Kidney (tissue), 14 donors: ENCODE data around the gene C13orf46. TPM values are rescaled to one million over a fixed set of nuclear protein-coding genes. Genes with fewer than 3 reads are reported as not detected.

Source experiments
- DNase-seq, 5 donors: peaks; one replicate each; pipeline ENCODE4 v3.0.0-alpha.2; 2013 to 2020
- FAIRE-seq: peaks from 2 replicates; lab custom pipeline; 2012; peaks lifted over from hg19 to GRCh38; lab: Jason Lieb, UNC
- H3K27ac ChIP-seq, 2 donors: one replicate each; pipeline ENCODE4 v1.7.0; 2013; ENCODE audit warnings: low read depth in 2 of 2, low read length in 2 of 2, inconsistent platforms in 1 of 2
- H3K27me3 ChIP-seq: one replicate; pipeline ENCODE4 v1.7.1; 2013; ENCODE audit warnings: low read length, inconsistent platforms; ENCODE audit not compliant: control insufficient read depth, insufficient read depth
- H3K36me3 ChIP-seq, 3 donors: one replicate each; pipeline versions ENCODE4 v1.7.0 to v1.7.1; 2013; ENCODE audit warnings: low read length in 3 of 3, control low read depth in 1 of 3, inconsistent platforms in 1 of 3; ENCODE audit not compliant: insufficient read depth in 3 of 3, control insufficient read depth in 2 of 3
- H3K4me1 ChIP-seq, 3 donors: one replicate each; pipeline versions ENCODE4 v1.7.0 to v1.7.1; 2013; ENCODE audit warnings: low read length in 3 of 3, inconsistent platforms in 1 of 3, low read depth in 1 of 3; ENCODE audit not compliant: control insufficient read depth in 2 of 3, insufficient read depth in 2 of 3
- H3K4me3 ChIP-seq, 3 donors: one replicate each; pipeline versions ENCODE4 v1.7.0 to v1.8.1; 2013; ENCODE audit warnings: low read length in 3 of 3, control low read depth in 1 of 3, inconsistent platforms in 1 of 3
- H3K9ac ChIP-seq, 3 donors: one replicate each; pipeline versions ENCODE4 v1.7.0 to v1.7.1; 2013; ENCODE audit warnings: low read length in 3 of 3, control low read depth in 1 of 3, inconsistent platforms in 1 of 3
- H3K9me3 ChIP-seq, 3 donors: one replicate each; pipeline versions ENCODE4 v1.7.0 to v1.7.1; 2013; ENCODE audit warnings: low read length in 3 of 3, control low read depth in 1 of 3, inconsistent platforms in 1 of 3; ENCODE audit not compliant: control insufficient read depth in 2 of 3, insufficient read depth in 1 of 3
- intact Hi-C: fragments of 100-400 bp; cut with DNase I; formaldehyde crosslinking; loops from one replicate; pipeline ENCODE4 v1.11.1; 2022
- polyA plus RNA-seq: library from polyadenylated mRNA; stranded (reverse); fragments of 350-450 nt; fragmentation: Illumina TruSeq; extraction: RNeasy Lipid Tissue Mini Kit (QIAGEN cat#74804); gene quantifications from one replicate; pipeline ENCODE4 v1.2.3, GENCODE V29; 2014; ENCODE audit warnings: low read depth, low replicate concordance; ENCODE audit not compliant: insufficient read depth
- total RNA-seq: library from RNA; stranded (reverse); fragmentation: NEBNext Ultra II Directional; extraction: Animal tissue kit (Norgen Biotek cat#: 25700); gene quantifications from one replicate; pipeline ENCODE4 v1.2.1, GENCODE V29; 2021
- TF ChIP-seq, protein P1 (sequence below): IDR thresholded peaks from 3 replicates; pipeline ENCODE4 v1.5.1; 2012; ENCODE audit warnings: mild to moderate bottlenecking, moderate library complexity, borderline replicate concordance; ENCODE audit not compliant: insufficient read depth; ENCODE audit errors: extremely low read depth
- donor health status: control.
- donor health status: control.
- donor health status: control.
- donor health status: control.
- donor health status: control.
- donor health status: DM: yes; HTN: yes; CAD: no.
- donor health status: Normal renal cell carcinoma (clear cell type).

The C13orf46 gene
- total and polyA plus RNA-seq, 2 donors from 2014 or later: 1.1 TPM; not detected in 1

DNA sequence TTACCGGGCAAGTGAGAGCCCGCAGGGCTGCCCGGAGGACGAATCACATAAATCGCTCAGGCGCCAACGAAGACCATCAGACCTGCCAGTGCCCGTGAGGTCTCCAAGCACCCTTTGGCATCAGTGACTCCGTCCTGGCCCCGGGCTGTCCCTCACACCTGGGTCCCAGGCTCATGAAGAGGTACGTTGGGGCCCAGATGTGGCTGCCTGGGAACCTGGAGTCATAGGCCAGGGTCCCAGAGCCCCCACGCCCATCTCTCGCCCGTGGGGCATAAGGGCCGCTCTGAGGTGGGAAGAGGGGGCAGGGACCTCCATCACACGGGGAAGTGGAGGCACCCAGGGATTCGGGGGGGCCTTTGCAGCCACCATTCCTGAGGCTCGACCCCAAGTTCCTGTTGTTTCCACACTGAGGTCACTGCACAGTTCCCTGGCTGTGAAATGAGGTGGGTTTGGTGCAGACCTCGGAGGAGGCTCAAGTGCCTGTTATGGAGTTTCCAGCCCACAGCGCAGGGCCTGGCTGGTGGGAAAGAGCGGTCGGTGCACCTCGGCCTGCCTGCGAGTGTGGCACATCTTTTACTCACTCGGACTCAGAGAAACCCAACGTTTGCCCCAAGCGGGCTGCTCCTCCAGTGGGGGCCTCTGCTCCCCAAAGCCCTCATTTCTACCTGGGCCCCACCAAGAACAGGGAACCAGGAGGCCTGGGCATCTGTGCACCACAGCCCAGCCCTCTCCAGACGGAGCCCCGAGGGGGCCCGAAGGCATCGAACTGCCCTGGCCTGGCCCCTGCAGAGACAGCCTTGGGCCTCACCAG, 35.9 kb upstream of the C13orf46 start:
- Histone ChIP-seq H3K27me3 (no peaks in the 10 kb centered on the region), H3K9ac (no peak overlapping the region), H3K27ac (no peak overlapping the region), H3K36me3 (peaks cover 0 to 6% (median 0%) of the 10 kb centered on the region in 3 donors), H3K9me3 (no peaks in the 10 kb centered on the region), H3K4me3 (no peak overlapping the region), H3K4me1 (no peaks in the 10 kb centered on the region)
- DNase-seq: peak in 1 of 5 donors; percentile 63
- intact Hi-C loops: no loop called here
- TF ChIP-seq, protein P1, sequence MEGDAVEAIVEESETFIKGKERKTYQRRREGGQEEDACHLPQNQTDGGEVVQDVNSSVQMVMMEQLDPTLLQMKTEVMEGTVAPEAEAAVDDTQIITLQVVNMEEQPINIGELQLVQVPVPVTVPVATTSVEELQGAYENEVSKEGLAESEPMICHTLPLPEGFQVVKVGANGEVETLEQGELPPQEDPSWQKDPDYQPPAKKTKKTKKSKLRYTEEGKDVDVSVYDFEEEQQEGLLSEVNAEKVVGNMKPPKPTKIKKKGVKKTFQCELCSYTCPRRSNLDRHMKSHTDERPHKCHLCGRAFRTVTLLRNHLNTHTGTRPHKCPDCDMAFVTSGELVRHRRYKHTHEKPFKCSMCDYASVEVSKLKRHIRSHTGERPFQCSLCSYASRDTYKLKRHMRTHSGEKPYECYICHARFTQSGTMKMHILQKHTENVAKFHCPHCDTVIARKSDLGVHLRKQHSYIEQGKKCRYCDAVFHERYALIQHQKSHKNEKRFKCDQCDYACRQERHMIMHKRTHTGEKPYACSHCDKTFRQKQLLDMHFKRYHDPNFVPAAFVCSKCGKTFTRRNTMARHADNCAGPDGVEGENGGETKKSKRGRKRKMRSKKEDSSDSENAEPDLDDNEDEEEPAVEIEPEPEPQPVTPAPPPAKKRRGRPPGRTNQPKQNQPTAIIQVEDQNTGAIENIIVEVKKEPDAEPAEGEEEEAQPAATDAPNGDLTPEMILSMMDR: no peak
- FAIRE-seq: no peak

DNA sequence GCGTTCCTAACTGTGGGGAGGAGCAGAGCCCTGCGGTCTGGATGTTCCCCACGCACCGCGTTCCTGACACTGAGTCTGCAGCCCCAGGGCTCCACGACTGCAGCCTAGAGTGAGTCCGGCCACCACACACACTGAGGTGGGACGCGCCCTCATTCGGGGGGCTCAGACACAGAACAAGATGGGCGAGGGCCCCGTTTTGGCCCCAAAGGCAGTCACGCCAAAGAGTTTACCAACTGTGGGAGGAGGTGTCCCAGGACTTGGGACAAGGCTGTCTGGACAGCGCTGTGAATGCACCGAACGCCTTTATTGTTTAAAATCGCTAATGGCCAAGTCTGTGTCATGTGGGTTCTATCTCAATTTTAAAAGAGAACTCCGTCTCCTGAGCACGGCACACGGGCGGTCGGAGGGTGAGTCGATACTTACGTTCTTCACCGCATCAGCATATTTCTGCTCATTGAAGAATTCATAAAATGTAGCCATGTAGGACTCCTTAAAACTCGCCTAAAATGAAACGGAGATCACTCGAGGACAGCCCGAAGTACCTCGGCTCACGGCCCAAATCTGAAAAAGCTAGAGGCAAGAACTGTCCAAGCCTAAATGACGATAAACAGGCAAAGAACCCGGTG, 35.2 kb upstream of the C13orf46 start:
- Histone ChIP-seq H3K9me3 (no peaks in the 10 kb centered on the region), H3K4me1 (no peaks in the 10 kb centered on the region), H3K27ac (no peak overlapping the region), H3K9ac (no peak overlapping the region), H3K4me3 (no peak overlapping the region), H3K27me3 (no peaks in the 10 kb centered on the region), H3K36me3 (peaks cover 0 to 6% (median 0%) of the 10 kb centered on the region in 3 donors)
- TF ChIP-seq, protein P1: no peak
- DNase-seq (peak in 1 of 5 donors; percentile 69), FAIRE-seq (no peak)
- intact Hi-C loops: no loop called here

DNA sequence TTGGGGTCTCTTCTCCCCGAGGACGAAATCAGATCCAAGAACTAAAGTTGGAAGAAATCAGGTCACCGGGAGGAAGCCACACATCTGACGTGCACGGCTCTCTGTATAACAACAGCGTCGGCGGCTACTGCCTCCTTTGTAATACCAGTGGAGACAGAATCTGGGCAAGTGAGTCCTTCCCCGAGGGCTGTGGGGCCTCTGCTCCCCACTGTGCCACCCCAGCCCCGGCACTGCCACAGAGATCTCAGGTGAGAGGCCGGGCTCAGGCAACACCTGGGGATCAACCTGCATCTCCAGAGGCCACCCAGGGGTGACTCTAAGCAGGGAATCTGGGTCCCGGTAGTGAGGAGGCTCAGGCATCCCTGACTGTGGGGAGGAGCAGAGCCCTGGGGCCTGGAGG, 33.7 kb upstream of the C13orf46 start:
- FAIRE-seq: no peak
- TF ChIP-seq, protein P1: no peak

More for the DNA sequence above, 33.7 kb upstream of the C13orf46 start:
- H3K4me1 ChIP-seq: no peaks in the 10 kb centered on the region
- no peaks in the 10 kb centered on the region for H3K27me3 ChIP-seq
- peak in 1 of 5 donors; percentile 49 for DNase-seq
- no peak overlapping the region for H3K9ac ChIP-seq
- peaks cover 0 to 6% (median 0%) of the 10 kb centered on the region in 3 donors for H3K36me3 ChIP-seq
- no peaks in the 10 kb centered on the region for H3K9me3 ChIP-seq
- no peak overlapping the region for H3K27ac ChIP-seq
- no peak overlapping the region for H3K4me3 ChIP-seq
- intact Hi-C loops: no loop called here
